A549 (cell line): ENCODE data around the gene ST8SIA2. TPM values are rescaled to one million over a fixed set of nuclear protein-coding genes. Genes with fewer than 3 reads are reported as not detected.

Experiments
- ATAC-seq, 2 experiments: fragments of 200-7000 bp in 1 of 2; fragments of >200 bp in 1 of 2; cut with Nextera tagmentation in 1 of 2; cut with Tn5 transposase in 1 of 2; 3 replicates each; pipeline versions ENCODE4 v1.8.0 to v1.9.1; 2018 to 2020; ENCODE audit warnings: mild to moderate bottlenecking in 1 of 2, moderate library complexity in 1 of 2
- CTCF ChIA-PET: fragments of 300-600 bp; sonication (Branson Sonifier 250); formaldehyde crosslinking; extraction: SDS; loops from one replicate; lab custom pipeline; 2021; ENCODE audit warnings: antibody characterized with exemption, inconsistent platforms; lab: Yijun Ruan, JAX
- POLR2A ChIA-PET: fragments of 350-600 bp; formaldehyde crosslinking; extraction: SDS; loops from one replicate; lab custom pipeline; 2021; ENCODE audit warnings: antibody characterized with exemption, inconsistent platforms; lab: Yijun Ruan, JAX
- DNase-seq, 2 experiments: peaks; one replicate each; pipeline versions ENCODE4 v3.0.0 to v3.0.0-alpha.2; 2011 to 2016; ENCODE audit warnings: low read depth in 1 of 2, low spot score in 1 of 2
- FAIRE-seq: peaks from 2 replicates; lab custom pipeline; 2011; peaks lifted over from hg19 to GRCh38; lab: Jason Lieb, UNC
- H3K27ac ChIP-seq, 2 experiments: fragments of >200 bp; sonication (Bioruptor Twin); formaldehyde crosslinking; 3 replicates each; pipeline ENCODE4 v1.5.1; 2016 to 2017
- H3K4me1 ChIP-seq: fragments of >200 bp; sonication (Bioruptor Twin); formaldehyde crosslinking; 3 replicates; pipeline ENCODE4 v1.6.1; 2016
- H3K4me2 ChIP-seq: fragments of >200 bp; sonication (Bioruptor Twin); formaldehyde crosslinking; 3 replicates; pipeline ENCODE4 v1.6.1; 2016
- H3K4me3 ChIP-seq: fragments of >200 bp; sonication (Bioruptor Twin); formaldehyde crosslinking; 3 replicates; pipeline ENCODE4 v1.5.1; 2016
- H3K9me3 ChIP-seq: fragments of >200 bp; sonication (Bioruptor Twin); formaldehyde crosslinking; 3 replicates; pipeline ENCODE4 v1.6.1; 2016
- ATOH8 ChIP-seq: fragments of 250-450 bp; sonication (Bioruptor Pico); IDR thresholded peaks from 2 replicates; pipeline ENCODE4 v1.5.0; 2020; ENCODE audit warnings: low read depth, mild to moderate bottlenecking, moderate library complexity
- CBX2 ChIP-seq: fragments of 200-600 bp; sonication (generic); IDR thresholded peaks from 2 replicates; pipeline ENCODE4 v1.6.1; 2016; ENCODE audit warnings: low read depth, mild to moderate bottlenecking, borderline replicate concordance
- CBX8 ChIP-seq: fragments of 200-600 bp; sonication (generic); IDR thresholded peaks from 2 replicates; pipeline ENCODE4 v1.6.1; 2016
- CEBPB ChIP-seq, 2 experiments: fragments of >200 bp in 1 of 2; sonication (Bioruptor Twin) in 1 of 2; formaldehyde crosslinking in 1 of 2; IDR thresholded peaks; 2 replicates each; pipeline ENCODE4 v1.6.1; 2012 to 2016
- E2F6 ChIP-seq: IDR thresholded peaks from 2 replicates; pipeline ENCODE4 v1.6.1; 2012; ENCODE audit warnings: low read depth, borderline replicate concordance
- EHF ChIP-seq: fragments of 250-450 bp; sonication (Bioruptor Pico); IDR thresholded peaks from 2 replicates; pipeline ENCODE4 v1.5.0; 2020; ENCODE audit warnings: mild to moderate bottlenecking
- EP300 ChIP-seq, 2 experiments: fragments of >200 bp; sonication (Bioruptor Twin); formaldehyde crosslinking; IDR thresholded peaks; 2 replicates in 1 of 2; 3 replicates in 1 of 2; pipeline ENCODE4 v1.6.1; 2016 to 2017
- ESRRA ChIP-seq: fragments of 150-350 bp; IDR thresholded peaks from 2 replicates; pipeline ENCODE4 v1.6.1; 2014; ENCODE audit warnings: mild to moderate bottlenecking, low read length, borderline replicate concordance
- GATA3 ChIP-seq: IDR thresholded peaks from 2 replicates; pipeline ENCODE4 v1.6.1; 2012; ENCODE audit warnings: borderline replicate concordance
- HDAC2 ChIP-seq: fragments of 200-600 bp; sonication (generic); IDR thresholded peaks from 2 replicates; pipeline ENCODE4 v1.6.1; 2016
- HEYL ChIP-seq: fragments of 250-450 bp; sonication (Bioruptor Pico); IDR thresholded peaks from 2 replicates; pipeline ENCODE4 v1.8.0; 2021; ENCODE audit warnings: mild to moderate bottlenecking, moderate library complexity
- JUNB ChIP-seq: fragments of >200 bp; sonication (Bioruptor Twin); formaldehyde crosslinking; IDR thresholded peaks from 2 replicates; pipeline ENCODE4 v1.6.1; 2016
- MAFK ChIP-seq: fragments of 450-650 bp; IDR thresholded peaks from 2 replicates; pipeline ENCODE4 v1.6.1; 2014; ENCODE audit not compliant: partially characterized antibody
- MAX ChIP-seq: IDR thresholded peaks from 2 replicates; pipeline ENCODE4 v1.6.1; 2012
- NFE2L2 ChIP-seq: fragments of 150-350 bp; conservative IDR thresholded peaks from 2 replicates; pipeline ENCODE4 v1.6.1; 2014; ENCODE audit warnings: low read length
- NR3C1 ChIP-seq: fragments of >200 bp; sonication (Bioruptor Twin); formaldehyde crosslinking; IDR thresholded peaks from 3 replicates; pipeline ENCODE4 v1.6.1; 2017
- PHF8 ChIP-seq: fragments of 200-600 bp; sonication (generic); IDR thresholded peaks from 2 replicates; pipeline ENCODE4 v1.6.1; 2016; ENCODE audit warnings: low read depth, mild to moderate bottlenecking, antibody characterized with exemption, moderate library complexity, borderline replicate concordance
- REST ChIP-seq: fragments of 200-600 bp; sonication (generic); IDR thresholded peaks from 2 replicates; pipeline ENCODE4 v1.6.1; 2016; ENCODE audit warnings: antibody characterized with exemption, mild to moderate bottlenecking, moderate library complexity
- RNF2 ChIP-seq: fragments of 200-600 bp; sonication (generic); IDR thresholded peaks from 2 replicates; pipeline ENCODE4 v1.6.1; 2016; ENCODE audit warnings: low read depth, mild to moderate bottlenecking, antibody characterized with exemption, moderate library complexity, borderline replicate concordance
- ZC3H11A ChIP-seq: fragments of 450-650 bp; IDR thresholded peaks from 2 replicates; pipeline ENCODE4 v1.6.1; 2014; ENCODE audit warnings: antibody characterized with exemption, mild to moderate bottlenecking
- ZFP36 ChIP-seq: fragments of 450-650 bp; IDR thresholded peaks from 2 replicates; pipeline ENCODE4 v1.6.1; 2014; ENCODE audit warnings: borderline replicate concordance; ENCODE audit not compliant: partially characterized antibody
- WGBS: methylation state at CpG from one replicate; pipeline ENCODE4 v1.1.6; 2017; ENCODE audit errors: missing lambda C conversion rate; 5-methylcytosine and 5-hydroxymethylcytosine counted together
- polyA plus RNA-seq, 4 experiments: library from polyadenylated mRNA; depleted of rRNA in 3 of 4; stranded (reverse); fragments of >200 nt; fragmentation: RNase III in 1 of 4; extraction: RNeasy Plus Mini Kit Qiagen cat#74134 plus additional on column Dnase treatment in 1 of 4; gene quantifications; 2 replicates in 3 of 4; 3 replicates in 1 of 4; pipeline ENCODE4 v1.2.3, GENCODE V29; 2011 to 2017
- TF ChIP-seq, protein P1 (sequence below): IDR thresholded peaks from 2 replicates; pipeline ENCODE4 v1.6.1; 2012

ST8SIA2 gene
- polyA plus RNA-seq, 2 of the 4 experiments (the other 2 are of a cell fraction) = 0.22 to 0.41 TPM

DNA sequence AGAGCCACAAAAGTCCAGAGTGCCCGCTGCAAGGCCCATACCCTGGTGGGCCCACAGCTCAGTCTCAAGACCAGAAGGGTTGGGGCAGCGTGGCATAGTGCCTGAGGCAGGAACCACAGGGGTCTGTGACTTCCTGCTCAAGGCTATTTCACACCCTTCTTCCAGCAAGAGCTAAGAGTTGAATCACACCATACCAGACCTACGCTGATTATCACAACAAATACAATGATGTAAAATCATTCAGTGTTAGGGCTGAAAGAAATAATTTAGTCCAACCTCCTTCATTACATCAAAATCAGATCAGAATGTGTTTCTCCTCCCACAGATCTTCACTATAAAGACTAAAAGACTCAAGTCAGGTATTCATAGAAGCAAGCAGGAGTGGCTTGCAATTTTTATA is 27.8 kb upstream of the ST8SIA2 start (continued):
- no peak for TF ChIP-seq REST
- no peak for TF ChIP-seq PHF8

DNA sequence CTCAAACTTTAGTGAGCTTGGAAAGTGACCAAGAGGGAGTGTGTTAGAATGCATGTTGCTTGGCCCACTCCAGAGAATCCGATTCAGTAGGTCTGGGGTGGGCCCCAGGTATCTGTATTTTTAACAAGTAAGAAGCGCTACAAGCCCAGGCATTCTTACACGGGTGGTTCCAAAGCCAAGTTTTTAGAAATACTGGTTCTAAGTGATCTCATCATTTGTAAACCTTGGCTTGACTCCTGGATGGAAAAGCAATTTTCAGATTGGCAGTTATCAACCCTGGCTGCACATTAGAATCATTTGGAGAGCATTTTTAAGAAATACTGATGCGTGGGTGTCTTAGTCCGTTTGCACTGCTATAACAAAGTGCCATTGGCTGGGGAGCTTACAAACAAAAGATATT is 27.3 kb upstream of the ST8SIA2 start:
- FAIRE-seq (no peak), DNase-seq (no peak), ATAC-seq (no peak)
- no peak overlapping the region for H3K4me3 ChIP-seq
- H3K4me1 ChIP-seq = peaks cover 8% of the 10 kb centered on the region; the same call in 2 of the 3 replicates
- CTCF ChIA-PET = no interaction called here
- no peak overlapping the region for H3K27ac ChIP-seq
- H3K4me2 ChIP-seq = no peak overlapping the region
- TF ChIP-seq ZC3H11A = no peak
- no peak for TF ChIP-seq GATA3
- no peak for TF ChIP-seq EHF
- no peak for TF ChIP-seq CBX8
- TF ChIP-seq ATOH8 = no peak
- no peak for TF ChIP-seq PHF8
- POLR2A ChIA-PET = no interaction called here
- no peaks in the 10 kb centered on the region; the same call in 2 of the 3 replicates for H3K9me3 ChIP-seq
- whole genome bisulfite sequencing = 46% methylated on average over 5 of the region's 5 CpGs

DNA sequence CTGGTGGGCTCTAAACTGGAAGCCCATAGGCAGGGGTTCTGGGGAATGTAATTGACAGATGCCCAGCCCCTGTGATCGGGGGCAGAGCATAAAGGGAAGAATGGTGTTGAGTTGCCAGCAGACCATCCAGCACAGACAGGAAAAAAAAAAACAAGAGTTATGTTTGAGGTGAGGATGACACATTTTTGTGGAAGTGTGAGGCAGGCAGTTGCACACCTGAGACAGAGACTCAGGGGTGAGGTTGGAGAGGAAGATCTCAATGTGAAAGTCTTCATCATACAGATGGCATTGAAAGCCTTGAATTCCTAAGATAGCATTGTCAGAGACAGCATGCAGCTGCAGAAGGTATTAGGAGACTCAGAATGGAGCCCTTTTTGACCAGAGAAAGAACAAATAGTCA is 18.6 kb upstream of the ST8SIA2 start:
- 14% methylated on average over 1 of the region's 1 CpG for WGBS

More for the DNA sequence above, 18.6 kb upstream of the ST8SIA2 start:
- FAIRE-seq = no peak
- TF ChIP-seq RNF2 (no peak), E2F6 (no peak), ESRRA (no peak), MAFK (no peak), ZFP36 (no peak), EP300 (IDR thresholded peaks at IDR 0.05) (no peak), CEBPB (IDR thresholded peaks at IDR 0.05) (no peak), GATA3 (no peak), CBX8 (no peak), EHF (no peak), CBX2 (no peak), HEYL (CRISPR knock-in tag) (no peak), MAX (no peak), JUNB (no peak), NFE2L2 (no peak), HDAC2 (no peak), NR3C1 (no peak), REST (no peak)
- TF ChIP-seq, protein P1, sequence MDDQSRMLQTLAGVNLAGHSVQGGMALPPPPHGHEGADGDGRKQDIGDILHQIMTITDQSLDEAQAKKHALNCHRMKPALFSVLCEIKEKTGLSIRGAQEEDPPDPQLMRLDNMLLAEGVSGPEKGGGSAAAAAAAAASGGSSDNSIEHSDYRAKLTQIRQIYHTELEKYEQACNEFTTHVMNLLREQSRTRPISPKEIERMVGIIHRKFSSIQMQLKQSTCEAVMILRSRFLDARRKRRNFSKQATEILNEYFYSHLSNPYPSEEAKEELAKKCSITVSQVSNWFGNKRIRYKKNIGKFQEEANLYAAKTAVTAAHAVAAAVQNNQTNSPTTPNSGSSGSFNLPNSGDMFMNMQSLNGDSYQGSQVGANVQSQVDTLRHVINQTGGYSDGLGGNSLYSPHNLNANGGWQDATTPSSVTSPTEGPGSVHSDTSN = no peak
- CTCF ChIA-PET = interaction anchor here (0.9 to 1.6 kb wide), 2 partner anchors 10 to 11 kb away, joined by 3 read pairs; no protein-coding TSS in a partner anchor
- Histone ChIP-seq H3K4me1 (peaks cover 3% of the 10 kb centered on the region; the same call in 1 of the 3 replicates), H3K27ac (no peak overlapping the region), H3K9me3 (no peaks in the 10 kb centered on the region), H3K4me2 (no peak overlapping the region), H3K4me3 (no peak overlapping the region)
- ATAC-seq = no peak
- DNase-seq = no peak
- POLR2A ChIA-PET = no interaction called here
